ENCODE measurements around the gene MEIS1. TPM values are rescaled to one million over a fixed set of nuclear protein-coding genes. Genes with fewer than 3 reads are reported as not detected.

MEIS1 gene
- polyA plus RNA-seq, 1 donor (not counting 4 experiments of a cell fraction or from before 2014, with no cell fraction given): 3.1 TPM

GRCh38 chr2:66579186-66580126 lies 144.5 kb downstream of the MEIS1 start:
- dilution Hi-C loops (cut with MboI; ENCODE audit: extremely low pct_ligation_motif_present, low sequenced_read_pairs): no loop called here
- no peak for DNase-seq (ENCODE audit: low read depth, low spot score)
- H3K4me3 ChIP-seq (ENCODE audit: control insufficient read depth in 2 of 3, extremely low read depth in 1 of 3, insufficient read depth in 2 of 3, low read depth in 1 of 3, low read length in 3 of 3): no peak overlapping the region
- peaks cover 11% of the 10 kb centered on the region for H3K4me1 ChIP-seq (ENCODE audit: control insufficient read depth, extremely low read depth, insufficient read depth, low read length)
- H3K27ac ChIP-seq (ENCODE audit: control insufficient read depth, insufficient read depth, low read length): no peak overlapping the region
- no peak overlapping the region for H3K9ac ChIP-seq (ENCODE audit: control insufficient read depth, extremely low read depth, insufficient read depth, low read length)
- FAIRE-seq: no peak
- H2AFZ ChIP-seq (ENCODE audit: control insufficient read depth, low read length): no peak overlapping the region
- H3K9me3 ChIP-seq (ENCODE audit: control insufficient read depth, low read depth, low read length): no peaks in the 10 kb centered on the region
- H3K27me3 ChIP-seq (ENCODE audit: control insufficient read depth, extremely low read depth, insufficient read depth, low read length): peaks cover 74% of the 10 kb centered on the region
- TF ChIP-seq EZH2 (IDR thresholded peaks at IDR 0.05; ENCODE audit: low read length): no peak
- no peak for TF ChIP-seq CTCF (optimal IDR thresholded peaks at IDR 0.05 in 1 of 3, IDR thresholded peaks at IDR 0.05 in 1 of 3, conservative IDR thresholded peaks at IDR 0.05 in 1 of 3; ENCODE audit: extremely low read depth in 1 of 3, insufficient read depth in 2 of 3, low read length in 3 of 3)
- no peak overlapping the region for H3K4me2 ChIP-seq (ENCODE audit: control insufficient read depth, extremely low read depth, insufficient read depth, low read depth, low read length)
- no peaks in the 10 kb centered on the region for H4K20me1 ChIP-seq (ENCODE audit: control insufficient read depth, extremely low read depth, insufficient read depth, low read length)
- no peaks in the 10 kb centered on the region for H3K36me3 ChIP-seq (ENCODE audit: control insufficient read depth in 2 of 2, extremely low read depth in 1 of 2, insufficient read depth in 2 of 2, low read length in 2 of 2)
- no peaks in the 10 kb centered on the region for H3K79me2 ChIP-seq (ENCODE audit: control insufficient read depth, insufficient read depth, low read length)
- H3K9me1 ChIP-seq (ENCODE audit: control insufficient read depth, extremely low read depth, insufficient read depth, low read length): no peaks in the 10 kb centered on the region

- no peak for DNase-seq (ENCODE audit: low read depth, low spot score)
- FAIRE-seq: no peak
- no peaks in the 10 kb centered on the region for H4K20me1 ChIP-seq (ENCODE audit: control insufficient read depth, extremely low read depth, insufficient read depth, low read length)
- H2AFZ ChIP-seq (ENCODE audit: control insufficient read depth, low read length): no peak overlapping the region
- H3K4me2 ChIP-seq (ENCODE audit: control insufficient read depth, extremely low read depth, insufficient read depth, low read depth, low read length): no peak overlapping the region
- H3K36me3 ChIP-seq (ENCODE audit: control insufficient read depth in 2 of 2, extremely low read depth in 1 of 2, insufficient read depth in 2 of 2, low read length in 2 of 2): no peaks in the 10 kb centered on the region
- H3K27ac ChIP-seq (ENCODE audit: control insufficient read depth, insufficient read depth, low read length): no peak overlapping the region
- H3K4me3 ChIP-seq (ENCODE audit: control insufficient read depth in 2 of 3, extremely low read depth in 1 of 3, insufficient read depth in 2 of 3, low read depth in 1 of 3, low read length in 3 of 3): no peak overlapping the region
- dilution Hi-C loops (cut with MboI; ENCODE audit: extremely low pct_ligation_motif_present, low sequenced_read_pairs): no loop called here
- H3K9ac ChIP-seq (ENCODE audit: control insufficient read depth, extremely low read depth, insufficient read depth, low read length): no peak overlapping the region
- no peaks in the 10 kb centered on the region for H3K9me3 ChIP-seq (ENCODE audit: control insufficient read depth, low read depth, low read length)
- no peaks in the 10 kb centered on the region for H3K9me1 ChIP-seq (ENCODE audit: control insufficient read depth, extremely low read depth, insufficient read depth, low read length)
- H3K79me2 ChIP-seq (ENCODE audit: control insufficient read depth, insufficient read depth, low read length): no peaks in the 10 kb centered on the region
- peaks cover 74% of the 10 kb centered on the region for H3K27me3 ChIP-seq (ENCODE audit: control insufficient read depth, extremely low read depth, insufficient read depth, low read length)
- TF ChIP-seq EZH2 (IDR thresholded peaks at IDR 0.05; ENCODE audit: low read length) (no peak), CTCF (optimal IDR thresholded peaks at IDR 0.05 in 1 of 3, IDR thresholded peaks at IDR 0.05 in 1 of 3, conservative IDR thresholded peaks at IDR 0.05 in 1 of 3; ENCODE audit: extremely low read depth in 1 of 3, insufficient read depth in 2 of 3, low read length in 3 of 3) (no peak)
- peaks cover 11% of the 10 kb centered on the region for H3K4me1 ChIP-seq (ENCODE audit: control insufficient read depth, extremely low read depth, insufficient read depth, low read length)
Measured at GRCh38 chr2:66580166-66581049, 145.5 kb downstream of the MEIS1 start.

Measured in keratinocyte (primary cell).